Liver (tissue), 3 donors: Measurements from ENCODE around the gene FBXO3.

Experiments
- JUND ChIP-seq, 2 donors: IDR thresholded peaks; 2 replicates each; pipeline ENCODE4 v1.6.1; 2016; ENCODE audit warnings: antibody characterized with exemption in 2 of 2
- RAD21 ChIP-seq, 2 donors: IDR thresholded peaks; 2 replicates each; pipeline ENCODE4 v1.6.1; 2016; ENCODE audit warnings: antibody characterized with exemption in 2 of 2, mild to moderate bottlenecking in 2 of 2
- TAF1 ChIP-seq: conservative IDR thresholded peaks from 2 replicates; pipeline ENCODE4 v1.6.1; 2016; ENCODE audit warnings: antibody characterized with exemption, mild to moderate bottlenecking
- YY1 ChIP-seq: IDR thresholded peaks from 2 replicates; pipeline ENCODE4 v1.6.1; 2016; ENCODE audit warnings: antibody characterized with exemption, mild to moderate bottlenecking
- TF ChIP-seq, protein P1 (sequence below): fragments of 150-350 bp; IDR thresholded peaks from 2 replicates; pipeline ENCODE4 v1.5.1; 2017; ENCODE audit warnings: improper control_type of control experiment, low read depth, low read length; ENCODE audit not compliant: missing input control
- TF ChIP-seq, protein P2 (sequence below): IDR thresholded peaks from 2 replicates; pipeline ENCODE4 v1.6.1; 2016; ENCODE audit warnings: antibody characterized with exemption
- TF ChIP-seq, protein P3 (sequence below): IDR thresholded peaks from 2 replicates; pipeline ENCODE4 v1.6.1; 2016; ENCODE audit warnings: antibody characterized with exemption, mild to moderate bottlenecking
- TF ChIP-seq, protein P4 (sequence below): IDR thresholded peaks from 2 replicates; pipeline ENCODE4 v1.6.1; 2016; ENCODE audit warnings: antibody characterized with exemption
- donor health status: healthy.
- donor health status: healthy.

DNA sequence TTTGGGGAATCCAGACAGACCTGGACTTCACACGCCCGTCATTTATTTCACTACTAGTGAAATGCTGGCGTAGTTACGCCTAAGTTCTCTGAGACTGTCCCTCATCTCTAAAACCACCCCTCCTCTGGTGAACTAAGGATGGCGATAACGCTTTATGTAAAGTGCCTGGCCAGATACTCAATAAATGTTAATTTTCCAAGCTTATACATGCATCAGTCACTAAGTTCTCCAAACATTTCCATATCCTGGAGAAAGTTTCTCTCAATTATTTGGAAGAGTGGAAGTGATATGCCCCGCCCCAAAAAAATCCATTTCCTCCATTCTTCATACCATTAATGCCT lies 1.1 kb upstream of the FBXO3 start:
- TF ChIP-seq, protein P1, sequence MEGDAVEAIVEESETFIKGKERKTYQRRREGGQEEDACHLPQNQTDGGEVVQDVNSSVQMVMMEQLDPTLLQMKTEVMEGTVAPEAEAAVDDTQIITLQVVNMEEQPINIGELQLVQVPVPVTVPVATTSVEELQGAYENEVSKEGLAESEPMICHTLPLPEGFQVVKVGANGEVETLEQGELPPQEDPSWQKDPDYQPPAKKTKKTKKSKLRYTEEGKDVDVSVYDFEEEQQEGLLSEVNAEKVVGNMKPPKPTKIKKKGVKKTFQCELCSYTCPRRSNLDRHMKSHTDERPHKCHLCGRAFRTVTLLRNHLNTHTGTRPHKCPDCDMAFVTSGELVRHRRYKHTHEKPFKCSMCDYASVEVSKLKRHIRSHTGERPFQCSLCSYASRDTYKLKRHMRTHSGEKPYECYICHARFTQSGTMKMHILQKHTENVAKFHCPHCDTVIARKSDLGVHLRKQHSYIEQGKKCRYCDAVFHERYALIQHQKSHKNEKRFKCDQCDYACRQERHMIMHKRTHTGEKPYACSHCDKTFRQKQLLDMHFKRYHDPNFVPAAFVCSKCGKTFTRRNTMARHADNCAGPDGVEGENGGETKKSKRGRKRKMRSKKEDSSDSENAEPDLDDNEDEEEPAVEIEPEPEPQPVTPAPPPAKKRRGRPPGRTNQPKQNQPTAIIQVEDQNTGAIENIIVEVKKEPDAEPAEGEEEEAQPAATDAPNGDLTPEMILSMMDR = no peak
- TF ChIP-seq RAD21 (IDR thresholded peaks at IDR 0.05) (no peak), JUND (IDR thresholded peaks at IDR 0.05) (no peak), TAF1 (no peak), YY1 (no peak)
- TF ChIP-seq, protein P2, sequence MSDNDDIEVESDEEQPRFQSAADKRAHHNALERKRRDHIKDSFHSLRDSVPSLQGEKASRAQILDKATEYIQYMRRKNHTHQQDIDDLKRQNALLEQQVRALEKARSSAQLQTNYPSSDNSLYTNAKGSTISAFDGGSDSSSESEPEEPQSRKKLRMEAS = no peak
- TF ChIP-seq, protein P3, sequence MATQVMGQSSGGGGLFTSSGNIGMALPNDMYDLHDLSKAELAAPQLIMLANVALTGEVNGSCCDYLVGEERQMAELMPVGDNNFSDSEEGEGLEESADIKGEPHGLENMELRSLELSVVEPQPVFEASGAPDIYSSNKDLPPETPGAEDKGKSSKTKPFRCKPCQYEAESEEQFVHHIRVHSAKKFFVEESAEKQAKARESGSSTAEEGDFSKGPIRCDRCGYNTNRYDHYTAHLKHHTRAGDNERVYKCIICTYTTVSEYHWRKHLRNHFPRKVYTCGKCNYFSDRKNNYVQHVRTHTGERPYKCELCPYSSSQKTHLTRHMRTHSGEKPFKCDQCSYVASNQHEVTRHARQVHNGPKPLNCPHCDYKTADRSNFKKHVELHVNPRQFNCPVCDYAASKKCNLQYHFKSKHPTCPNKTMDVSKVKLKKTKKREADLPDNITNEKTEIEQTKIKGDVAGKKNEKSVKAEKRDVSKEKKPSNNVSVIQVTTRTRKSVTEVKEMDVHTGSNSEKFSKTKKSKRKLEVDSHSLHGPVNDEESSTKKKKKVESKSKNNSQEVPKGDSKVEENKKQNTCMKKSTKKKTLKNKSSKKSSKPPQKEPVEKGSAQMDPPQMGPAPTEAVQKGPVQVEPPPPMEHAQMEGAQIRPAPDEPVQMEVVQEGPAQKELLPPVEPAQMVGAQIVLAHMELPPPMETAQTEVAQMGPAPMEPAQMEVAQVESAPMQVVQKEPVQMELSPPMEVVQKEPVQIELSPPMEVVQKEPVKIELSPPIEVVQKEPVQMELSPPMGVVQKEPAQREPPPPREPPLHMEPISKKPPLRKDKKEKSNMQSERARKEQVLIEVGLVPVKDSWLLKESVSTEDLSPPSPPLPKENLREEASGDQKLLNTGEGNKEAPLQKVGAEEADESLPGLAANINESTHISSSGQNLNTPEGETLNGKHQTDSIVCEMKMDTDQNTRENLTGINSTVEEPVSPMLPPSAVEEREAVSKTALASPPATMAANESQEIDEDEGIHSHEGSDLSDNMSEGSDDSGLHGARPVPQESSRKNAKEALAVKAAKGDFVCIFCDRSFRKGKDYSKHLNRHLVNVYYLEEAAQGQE = no peak
- TF ChIP-seq, protein P4, sequence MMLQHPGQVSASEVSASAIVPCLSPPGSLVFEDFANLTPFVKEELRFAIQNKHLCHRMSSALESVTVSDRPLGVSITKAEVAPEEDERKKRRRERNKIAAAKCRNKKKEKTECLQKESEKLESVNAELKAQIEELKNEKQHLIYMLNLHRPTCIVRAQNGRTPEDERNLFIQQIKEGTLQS = no peak
